Endothelial cell of umbilical vein (primary cell): ENCODE data around the gene TSEN2. TPM values are rescaled to one million over a fixed set of nuclear protein-coding genes. Genes with fewer than 3 reads are reported as not detected.
"Not testable (repeated sequence)": the region's sequence is repeated elsewhere in the genome, so short reads cannot be mapped to it uniquely, and the experiment has no call there.

ENCODE experiments used
- BruUV-seq: library from RNA; stranded (reverse); fragments of 400-500 nt; replicated peaks from 2 replicates; lab custom pipeline; 2021; lab: Mats Ljungman, UMichigan
- CTCF ChIA-PET: fragments of 300-600, 350-600 bp; sonication (Branson Sonifier 250); formaldehyde crosslinking; loops from one replicate; lab custom pipeline; 2021; ENCODE audit warnings: antibody characterized with exemption, inconsistent platforms; lab: Charles Lee
- POLR2A ChIA-PET: fragments of 300-600, 350-600 bp; sonication (Branson Sonifier 250); formaldehyde crosslinking; loops from one replicate; lab custom pipeline; 2021; ENCODE audit warnings: antibody characterized with exemption, inconsistent platforms; lab: Charles Lee
- DNase-seq: peaks from one replicate; pipeline ENCODE4 v3.0.0-alpha.2; 2011; ENCODE audit warnings: low read depth, low spot score
- FAIRE-seq: peaks from 2 replicates; lab custom pipeline; 2011; peaks lifted over from hg19 to GRCh38; lab: Jason Lieb, UNC
- H2AFZ ChIP-seq: 2 replicates; pipeline ENCODE4 v1.6.0; 2012; ENCODE audit warnings: low read depth, low read length, control low read depth, inconsistent platforms
- H3K27ac ChIP-seq: 2 replicates; pipeline ENCODE4 v1.5.1; 2011; ENCODE audit warnings: low read depth, mild to moderate bottlenecking, control low read depth, low read length, moderate library complexity; ENCODE audit not compliant: insufficient read depth
- H3K27me3 ChIP-seq, 2 experiments: 2 replicates each; pipeline versions ENCODE4 v1.6.0 to v1.6.1; 2011; ENCODE audit warnings: low read length in 2 of 2, mixed read lengths in 1 of 2; ENCODE audit not compliant: control insufficient read depth in 2 of 2, insufficient read depth in 2 of 2
- H3K36me3 ChIP-seq, 2 experiments: 2 replicates in 1 of 2; 3 replicates in 1 of 2; pipeline ENCODE4 v1.5.1; 2011; ENCODE audit warnings: low read length in 2 of 2, mild to moderate bottlenecking in 1 of 2, moderate library complexity in 1 of 2; ENCODE audit not compliant: control insufficient read depth in 2 of 2, insufficient read depth in 2 of 2; ENCODE audit errors: extremely low read depth in 1 of 2
- H3K4me1 ChIP-seq: 3 replicates; pipeline ENCODE4 v1.5.1; 2011; ENCODE audit warnings: mild to moderate bottlenecking, low read length; ENCODE audit not compliant: control insufficient read depth, insufficient read depth; ENCODE audit errors: extremely low read depth
- H3K4me2 ChIP-seq: 2 replicates; pipeline ENCODE4 v1.6.1; 2011; ENCODE audit warnings: low read length, control low read depth, mixed read lengths; ENCODE audit not compliant: insufficient read depth
- H3K4me3 ChIP-seq, 3 experiments: fragments of 200-600 bp in 1 of 3; sonication (generic), shearing (Covaris generic) in 1 of 3; replicated peaks in 1 of 3; 2 replicates each; pipeline ENCODE4 v1.5.1; 2011 to 2016; ENCODE audit warnings: control low read depth in 3 of 3, low read length in 3 of 3, mild to moderate bottlenecking in 2 of 3, inconsistent platforms in 1 of 3, low read depth in 1 of 3, moderate library complexity in 1 of 3; ENCODE audit not compliant: insufficient read depth in 1 of 3
- H3K79me2 ChIP-seq: 2 replicates; pipeline ENCODE4 v1.6.0; 2012; ENCODE audit warnings: low read length, inconsistent platforms; ENCODE audit not compliant: control insufficient read depth, insufficient read depth
- H3K9ac ChIP-seq: replicated peaks from 2 replicates; pipeline ENCODE3; 2011; ENCODE audit warnings: low read length, control low read depth; ENCODE audit not compliant: insufficient read depth; ENCODE audit errors: extremely low read depth
- H3K9me1 ChIP-seq: replicated peaks from 3 replicates; pipeline ENCODE4 v1.6.0; 2011; ENCODE audit warnings: mild to moderate bottlenecking, low read length; ENCODE audit not compliant: control insufficient read depth, insufficient read depth; ENCODE audit errors: extremely low read depth
- H3K9me3 ChIP-seq: replicated peaks from 2 replicates; pipeline ENCODE4 v1.5.1; 2012; ENCODE audit warnings: low read length, inconsistent platforms; ENCODE audit not compliant: control insufficient read depth, insufficient read depth
- H4K20me1 ChIP-seq: replicated peaks from 2 replicates; pipeline ENCODE3; 2011; ENCODE audit warnings: mild to moderate bottlenecking, low read length; ENCODE audit not compliant: control insufficient read depth, insufficient read depth; ENCODE audit errors: extremely low read depth
- MYC ChIP-seq: IDR thresholded peaks from one replicate; pipeline ENCODE4 v1.6.1; 2011; ENCODE audit warnings: mild to moderate bottlenecking, low read depth, low read length
- dilution Hi-C: fragments of 300-500 bp; cut with MboI; formaldehyde crosslinking; loops from one replicate; pipeline ENCODE4 v1.15.0; 2019; ENCODE audit warnings: low sequenced_read_pairs; ENCODE audit not compliant: extremely low pct_ligation_motif_present
- intact Hi-C: fragments of 100-400 bp; cut with micrococcal nuclease; formaldehyde crosslinking; loops from one replicate; pipeline ENCODE4 v1.10.0; 2022
- polyA plus RNA-seq, 4 experiments: library from polyadenylated mRNA; depleted of rRNA in 3 of 4; stranded (reverse) in 3 of 4; unstranded in 1 of 4; fragments of >200 nt; gene quantifications; 2 replicates each; pipeline versions ENCODE4 v1.2.1 to v1.2.3, GENCODE V29; 2011 to 2012; ENCODE audit warnings: missing spikeins in 1 of 4
- total RNA-seq: library from RNA; stranded (reverse); gene quantifications from 2 replicates; pipeline ENCODE4 v1.2.3, GENCODE V29; 2021
- TF ChIP-seq, protein P1 (sequence below), 2 donors: IDR thresholded peaks; 1 replicate in 1 of 2; 2 replicates in 1 of 2; pipeline ENCODE4 v1.5.1; 2011; ENCODE audit warnings: low read length in 2 of 2, mild to moderate bottlenecking in 2 of 2, moderate library complexity in 2 of 2, control low read depth in 1 of 2, inconsistent platforms in 1 of 2, low read depth in 1 of 2; ENCODE audit not compliant: insufficient read depth in 1 of 2; ENCODE audit errors: extremely low read depth in 1 of 2

The TSEN2 gene
- total and polyA plus RNA-seq, 2 donors (not counting 3 experiments of a cell fraction or from before 2014, with no cell fraction given) = 8.3 to 12.1 TPM

DNA sequence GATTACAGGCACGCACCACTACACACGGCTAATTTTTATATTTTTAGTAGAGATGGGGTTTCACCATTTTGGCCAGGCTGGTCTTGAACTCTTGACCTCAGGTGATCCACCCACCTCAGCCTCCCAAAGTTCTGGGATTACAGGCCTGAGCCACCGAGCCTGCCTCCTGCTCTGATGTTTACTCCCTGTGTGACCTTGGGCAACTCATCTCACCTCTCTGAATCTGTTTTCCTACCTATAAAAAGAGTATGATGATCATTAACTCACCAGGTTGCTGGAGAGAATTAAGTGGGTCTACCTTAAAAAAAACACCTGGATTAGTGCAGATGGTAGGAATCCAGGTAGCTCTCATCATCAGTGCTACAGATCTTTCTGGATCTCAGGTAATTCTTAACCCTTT, 5.1 kb upstream of the TSEN2 start:
- dilution Hi-C loops, DNase-seq, H3K4me2 ChIP-seq, H3K27me3 ChIP-seq, H3K9ac ChIP-seq, POLR2A ChIA-PET, H3K4me3 ChIP-seq, H3K36me3 ChIP-seq, H4K20me1 ChIP-seq, H3K9me1 ChIP-seq, H3K79me2 ChIP-seq, H3K27ac ChIP-seq, H3K9me3 ChIP-seq, FAIRE-seq, BruUV-seq: not testable (repeated sequence)
- Histone ChIP-seq H2AFZ (peak overlapping the region; percentile 6), H3K4me1 (peaks cover 18% of the 10 kb centered on the region)
- intact Hi-C loops = loop anchor here (1.0 to 5.0 kb wide), 3 partner anchors 192 to 1102 kb away; partner anchors contain the start of gene PPARG
- CTCF ChIA-PET = interaction anchor here (0.6 to 7.9 kb wide), 54 partner anchors 9 to 535 kb away, joined by 3 to 256 read pairs (median 4); partner anchors contain the start of genes CAND2 and TIMP4

DNA sequence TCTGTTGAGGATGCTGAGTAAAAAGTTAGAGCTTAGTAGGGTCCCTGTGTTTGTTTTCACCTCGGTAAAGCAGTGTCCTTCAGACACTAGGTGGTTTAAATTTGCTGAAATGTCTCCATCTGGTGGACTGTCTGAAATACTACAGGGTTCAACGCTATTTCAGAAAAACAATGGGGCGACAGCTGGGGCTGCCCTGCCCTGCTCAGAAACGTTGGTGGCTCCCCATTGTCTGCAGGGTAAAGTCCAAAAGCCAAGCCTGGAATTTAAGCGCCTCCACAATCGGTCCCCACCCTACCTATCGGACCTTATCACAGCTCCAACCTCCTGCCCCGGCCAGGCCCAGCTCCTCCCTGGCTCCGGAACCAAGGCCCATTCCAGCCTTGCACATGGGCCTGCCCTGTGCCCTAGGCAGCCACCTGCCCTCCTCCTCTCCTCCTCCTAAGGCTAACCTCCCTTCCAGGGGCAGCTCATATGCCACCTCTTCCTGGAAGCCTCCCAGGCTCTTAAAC, 4.3 kb upstream of the TSEN2 start:
- no peak for TF ChIP-seq MYC
- TF ChIP-seq, protein P1, sequence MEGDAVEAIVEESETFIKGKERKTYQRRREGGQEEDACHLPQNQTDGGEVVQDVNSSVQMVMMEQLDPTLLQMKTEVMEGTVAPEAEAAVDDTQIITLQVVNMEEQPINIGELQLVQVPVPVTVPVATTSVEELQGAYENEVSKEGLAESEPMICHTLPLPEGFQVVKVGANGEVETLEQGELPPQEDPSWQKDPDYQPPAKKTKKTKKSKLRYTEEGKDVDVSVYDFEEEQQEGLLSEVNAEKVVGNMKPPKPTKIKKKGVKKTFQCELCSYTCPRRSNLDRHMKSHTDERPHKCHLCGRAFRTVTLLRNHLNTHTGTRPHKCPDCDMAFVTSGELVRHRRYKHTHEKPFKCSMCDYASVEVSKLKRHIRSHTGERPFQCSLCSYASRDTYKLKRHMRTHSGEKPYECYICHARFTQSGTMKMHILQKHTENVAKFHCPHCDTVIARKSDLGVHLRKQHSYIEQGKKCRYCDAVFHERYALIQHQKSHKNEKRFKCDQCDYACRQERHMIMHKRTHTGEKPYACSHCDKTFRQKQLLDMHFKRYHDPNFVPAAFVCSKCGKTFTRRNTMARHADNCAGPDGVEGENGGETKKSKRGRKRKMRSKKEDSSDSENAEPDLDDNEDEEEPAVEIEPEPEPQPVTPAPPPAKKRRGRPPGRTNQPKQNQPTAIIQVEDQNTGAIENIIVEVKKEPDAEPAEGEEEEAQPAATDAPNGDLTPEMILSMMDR (IDR thresholded peaks at IDR 0.05; ENCODE audit: extremely low read depth in 1 of 2, insufficient read depth in 1 of 2, low read depth in 1 of 2, low read length in 2 of 2) = peak; percentile 49 to 57
- H3K9me3 ChIP-seq = no peaks in the 10 kb centered on the region
- no peaks in the 10 kb centered on the region for H3K36me3 ChIP-seq
- FAIRE-seq (peak; percentile 69), DNase-seq (peak; percentile 44)
- H3K4me3 ChIP-seq = no peak overlapping the region
- H3K27me3 ChIP-seq = no peaks in the 10 kb centered on the region
- no TSS peak for BruUV-seq
- H3K4me2 ChIP-seq = no peak overlapping the region
- H3K9me1 ChIP-seq = no peaks in the 10 kb centered on the region
- ChIA-PET CTCF (interaction anchor here (0.6 to 7.9 kb wide), 59 partner anchors 8 to 1721 kb away, joined by 3 to 256 read pairs (median 4); partner anchors contain the start of genes CAND2 and TIMP4), POLR2A (no interaction called here)
- H4K20me1 ChIP-seq = no peaks in the 10 kb centered on the region
- intact Hi-C loops = loop anchor here (1.0 to 5.0 kb wide), 7 partner anchors 163 to 1103 kb away; partner anchors contain the start of gene PPARG
- H2AFZ ChIP-seq = peak overlapping the region; percentile 79
- dilution Hi-C loops = no loop called here
- H3K9ac ChIP-seq = no peak overlapping the region
- peaks cover 4% of the 10 kb centered on the region for H3K79me2 ChIP-seq
- H3K4me1 ChIP-seq = peaks cover 21% of the 10 kb centered on the region
- no peak overlapping the region for H3K27ac ChIP-seq
